Stimulated activated CD8-positive, alpha-beta memory T cell treated with anti-CD3 and anti-CD28 coated beads, Interleukin-7, amount 100 ng/mL, for 48 hours (primary cell): ENCODE data around the gene TNFRSF9.
"Not testable (repeated sequence)": the region's sequence is repeated elsewhere in the genome, so short reads cannot be mapped to it uniquely, and the experiment has no call there.

Experiments
- DNase-seq, 2 donors: peaks; one replicate each; pipeline ENCODE4 v3.0.0-alpha.2; 2020; ENCODE audit warnings: low read depth in 1 of 2; ENCODE audit errors: extremely low read depth in 1 of 2

The TNFRSF9 gene

GRCh38 chr1:7940745-7941436 lies at the start of gene TNFRSF9:
Gene TNFRSF9, minus strand, starts transcription at chr1:7940839. Its CDS starts 845 bp downstream, at chr1:7939994.
- DNase-seq = peak; percentile 77 to 86

GRCh38 chr1:7989762-7990428 lies 49.3 kb upstream of the TNFRSF9 start:
- DNase-seq = no peak

- no peak for DNase-seq
Observed at GRCh38 chr1:7988576-7988975, 47.9 kb upstream of the TNFRSF9 start.

- no peak for DNase-seq
Observed at GRCh38 chr1:7987528-7987927, 46.9 kb upstream of the TNFRSF9 start.

- no peak for DNase-seq
Observed at GRCh38 chr1:7985851-7986612, 45.4 kb upstream of the TNFRSF9 start.

GRCh38 chr1:7984811-7985210 lies 44.2 kb upstream of the TNFRSF9 start:
- DNase-seq = no peak

- no peak for DNase-seq
Observed at GRCh38 chr1:7983086-7983778, 42.6 kb upstream of the TNFRSF9 start.

GRCh38 chr1:7980984-7981383 lies 40.3 kb upstream of the TNFRSF9 start:
- no peak for DNase-seq

- DNase-seq = peak in 1 of 2 donors; percentile 15
Observed at GRCh38 chr1:7975212-7975865, 34.7 kb upstream of the TNFRSF9 start.

GRCh38 chr1:7973086-7973485 lies 32.4 kb upstream of the TNFRSF9 start:
- no peak for DNase-seq

- no peak for DNase-seq
Observed at GRCh38 chr1:7972285-7972684, 31.6 kb upstream of the TNFRSF9 start.

GRCh38 chr1:7971024-7971423 lies 30.4 kb upstream of the TNFRSF9 start:
- DNase-seq = no peak

GRCh38 chr1:7970246-7970645 lies 29.6 kb upstream of the TNFRSF9 start:
- DNase-seq = no peak

GRCh38 chr1:7967651-7968050 lies 27.0 kb upstream of the TNFRSF9 start:
- DNase-seq = no peak

GRCh38 chr1:7967196-7967595 lies 26.6 kb upstream of the TNFRSF9 start:
- no peak for DNase-seq

- DNase-seq = no peak
Observed at GRCh38 chr1:7964476-7964875, 23.8 kb upstream of the TNFRSF9 start.

GRCh38 chr1:7963841-7964240 lies 23.2 kb upstream of the TNFRSF9 start:
- DNase-seq = not testable (repeated sequence)

- DNase-seq = not testable (repeated sequence)
Observed at GRCh38 chr1:7963378-7963730, 22.7 kb upstream of the TNFRSF9 start.

- no peak for DNase-seq
Observed at GRCh38 chr1:7962636-7963377, 22.2 kb upstream of the TNFRSF9 start.

GRCh38 chr1:7962014-7962335 lies 21.3 kb upstream of the TNFRSF9 start:
- no peak for DNase-seq
